ENCODE results near the gene GNAS-AS1. TPM values are rescaled to one million over a fixed set of nuclear protein-coding genes. Genes with fewer than 3 reads are reported as not detected.
A peak's percentile ranks its signal among the peaks of the same experiment; 100 is the strongest.

The GNAS-AS1 gene
- total and polyA plus RNA-seq, 2 donors from 2014 or later, result 0.37 to 0.88 TPM

- no peak overlapping the region for H3K4me3 ChIP-seq (ENCODE audit: low read length in 3 of 3)
- no peak overlapping the region for H3K27ac ChIP-seq (ENCODE audit: low read depth in 2 of 2, low read length in 2 of 2)
- peaks cover 3% of the 10 kb centered on the region for H3K27me3 ChIP-seq (ENCODE audit: control insufficient read depth, insufficient read depth, low read length)
- H3K9me3 ChIP-seq (ENCODE audit: control insufficient read depth in 2 of 3, insufficient read depth in 1 of 3, low read length in 3 of 3), result no peaks in the 10 kb centered on the region
- DNase-seq (no peak), FAIRE-seq (no peak)
- no peak for TF ChIP-seq CTCF (IDR thresholded peaks at IDR 0.05; ENCODE audit: borderline replicate concordance, extremely low read depth, insufficient read depth)
- no peak overlapping the region for H3K9ac ChIP-seq (ENCODE audit: low read length in 3 of 3)
- H3K4me1 ChIP-seq (ENCODE audit: control insufficient read depth in 2 of 3, insufficient read depth in 2 of 3, low read depth in 1 of 3, low read length in 3 of 3), result no peaks in the 10 kb centered on the region
- no peaks in the 10 kb centered on the region for H3K36me3 ChIP-seq (ENCODE audit: control insufficient read depth in 2 of 3, insufficient read depth in 3 of 3, low read length in 3 of 3)
- intact Hi-C loops (cut with DNase I), result no loop called here
Observed at GRCh38 chr20:58845706-58846105, 5.0 kb downstream of the GNAS-AS1 start.

- DNase-seq (no peak), FAIRE-seq (no peak)
- Histone ChIP-seq H3K36me3 (ENCODE audit: control insufficient read depth in 2 of 3, insufficient read depth in 3 of 3, low read length in 3 of 3) (no peaks in the 10 kb centered on the region), H3K9me3 (ENCODE audit: control insufficient read depth in 2 of 3, insufficient read depth in 1 of 3, low read length in 3 of 3) (no peaks in the 10 kb centered on the region), H3K4me1 (ENCODE audit: control insufficient read depth in 2 of 3, insufficient read depth in 2 of 3, low read depth in 1 of 3, low read length in 3 of 3) (peaks cover 0 to 3% (median 0%) of the 10 kb centered on the region in 3 donors), H3K27ac (ENCODE audit: low read depth in 2 of 2, low read length in 2 of 2) (no peak overlapping the region), H3K4me3 (ENCODE audit: low read length in 3 of 3) (peak overlapping the region in 1 of 3 donors; percentile 17), H3K9ac (ENCODE audit: low read length in 3 of 3) (no peak overlapping the region), H3K27me3 (ENCODE audit: control insufficient read depth, insufficient read depth, low read length) (peaks cover 3% of the 10 kb centered on the region)
- intact Hi-C loops (cut with DNase I), result no loop called here
- TF ChIP-seq CTCF (IDR thresholded peaks at IDR 0.05; ENCODE audit: borderline replicate concordance, extremely low read depth, insufficient read depth), result no peak
Observed at GRCh38 chr20:58843128-58843556, 7.6 kb downstream of the GNAS-AS1 start.

- no peak for FAIRE-seq
- Histone ChIP-seq H3K9ac (ENCODE audit: low read length in 3 of 3) (no peak overlapping the region), H3K27me3 (ENCODE audit: control insufficient read depth, insufficient read depth, low read length) (peaks cover 3% of the 10 kb centered on the region), H3K4me1 (ENCODE audit: control insufficient read depth in 2 of 3, insufficient read depth in 2 of 3, low read depth in 1 of 3, low read length in 3 of 3) (peaks cover 0 to 3% (median 0%) of the 10 kb centered on the region in 3 donors), H3K9me3 (ENCODE audit: control insufficient read depth in 2 of 3, insufficient read depth in 1 of 3, low read length in 3 of 3) (no peaks in the 10 kb centered on the region), H3K27ac (ENCODE audit: low read depth in 2 of 2, low read length in 2 of 2) (no peak overlapping the region), H3K4me3 (ENCODE audit: low read length in 3 of 3) (peak overlapping the region in 1 of 3 donors; percentile 26), H3K36me3 (ENCODE audit: control insufficient read depth in 2 of 3, insufficient read depth in 3 of 3, low read length in 3 of 3) (no peaks in the 10 kb centered on the region)
- DNase-seq, result no peak
- TF ChIP-seq CTCF (IDR thresholded peaks at IDR 0.05; ENCODE audit: borderline replicate concordance, extremely low read depth, insufficient read depth), result no peak
- intact Hi-C loops (cut with DNase I), result no loop called here
Observed at GRCh38 chr20:58842276-58842675, 8.4 kb downstream of the GNAS-AS1 start.

All from kidney (tissue), 14 donors.